ENCODE results near the gene BRAF.
"Not testable (repeated sequence)": the region's sequence is repeated elsewhere in the genome, so short reads cannot be mapped to it uniquely, and the experiment has no call there.

Gene BRAF

DNA sequence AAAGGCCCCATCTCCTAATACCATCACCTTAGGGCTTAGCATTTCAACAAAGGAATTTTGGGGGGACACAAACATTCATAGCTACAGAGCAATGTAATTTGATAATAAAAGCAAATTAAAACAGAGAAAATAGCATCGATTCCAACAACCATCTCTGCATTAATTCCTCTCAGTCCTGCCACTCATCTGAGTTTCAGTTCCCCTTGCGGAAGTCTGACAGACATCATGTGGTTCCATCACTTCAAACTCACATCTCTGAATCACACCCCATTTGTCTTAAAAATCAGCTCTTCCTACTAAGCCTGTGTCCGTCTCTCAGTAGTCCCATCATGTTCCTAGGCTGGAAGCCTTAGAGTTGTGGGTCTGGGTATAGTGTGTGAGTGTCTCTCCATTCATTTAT lies 248.4 kb downstream of the BRAF start:
- DNase-seq: peak; percentile 88

GRCh38 chr7:140675726-140676125 lies 249.0 kb downstream of the BRAF start:
- DNase-seq: no peak

- DNase-seq: peak; percentile 76
Observed at GRCh38 chr7:140674899-140675701, 249.6 kb downstream of the BRAF start.

GRCh38 chr7:140674356-140674800 lies 250.4 kb downstream of the BRAF start:
- DNase-seq: no peak

GRCh38 chr7:140673774-140674155 lies 251.0 kb downstream of the BRAF start:
- no peak for DNase-seq

DNA sequence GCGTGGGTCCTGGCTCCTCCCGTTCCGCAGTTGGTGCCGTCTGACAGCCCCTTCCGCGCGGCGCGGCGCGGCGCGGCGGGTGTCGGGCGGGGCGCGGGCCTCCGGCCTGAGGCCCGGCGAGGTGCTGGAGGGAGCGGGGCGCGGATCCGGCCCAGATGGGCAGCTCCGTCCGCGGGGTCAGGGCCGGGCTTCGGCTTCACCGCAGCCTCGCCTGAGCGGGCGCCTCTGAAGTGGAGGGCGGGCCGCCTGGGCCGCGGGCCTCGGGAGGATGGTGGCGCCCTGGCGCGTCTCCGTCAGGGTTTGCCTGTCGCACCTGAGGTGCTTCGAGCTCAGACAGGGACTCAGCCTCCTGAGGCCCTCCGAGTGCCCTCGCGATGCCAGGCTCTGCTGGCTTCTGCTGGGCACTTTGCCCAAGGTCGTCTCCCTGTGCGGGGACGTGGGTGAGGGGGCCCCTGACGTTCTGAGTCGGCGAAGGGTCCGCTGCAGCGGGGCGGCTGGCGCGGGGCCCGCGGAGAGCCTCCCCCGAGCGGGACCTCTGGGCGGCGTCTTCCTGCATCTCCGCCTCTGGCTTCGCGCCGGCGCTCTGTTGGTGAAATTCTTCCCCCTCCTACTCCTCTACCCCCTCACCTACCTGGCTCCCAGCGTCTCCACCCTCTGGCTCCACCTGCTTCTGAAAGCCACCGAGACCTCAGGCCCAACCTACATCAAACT lies 251.5 kb downstream of the BRAF start:
- no peak for DNase-seq

- peak; percentile 29 for DNase-seq
Observed at GRCh38 chr7:140672382-140673062, 252.2 kb downstream of the BRAF start, which contains the start of gene ADCK2. ADCK2 (plus strand) TSS chr7:140672945; CDS start chr7:140673331, 386 bp downstream.

DNA sequence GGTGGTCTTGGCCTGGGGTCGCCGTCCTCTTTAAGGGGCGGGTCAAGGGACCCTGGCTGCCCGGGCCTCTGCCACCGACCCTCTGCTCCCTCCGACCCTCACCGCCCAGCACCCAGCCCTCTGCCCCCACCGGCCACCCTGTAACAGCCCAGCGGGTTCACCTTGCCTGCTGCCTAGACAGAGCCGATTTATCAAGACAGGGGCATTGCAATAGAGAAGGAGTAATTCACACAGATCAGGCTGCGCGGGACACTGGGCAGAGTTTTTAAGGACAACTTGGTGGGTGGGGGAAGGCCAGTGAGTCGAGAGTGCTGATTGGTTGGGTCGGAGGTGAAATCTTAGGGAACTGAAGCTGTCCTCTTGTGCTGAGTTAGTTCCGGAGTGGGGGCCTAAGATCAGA lies 252.8 kb downstream of the BRAF start:
- peak; percentile 60 for DNase-seq

- no peak for DNase-seq
Observed at GRCh38 chr7:140670343-140670935, 254.3 kb downstream of the BRAF start.

- not testable (repeated sequence) for DNase-seq
Observed at GRCh38 chr7:140669862-140670261, 254.9 kb downstream of the BRAF start.

GRCh38 chr7:140669352-140669751 lies 255.4 kb downstream of the BRAF start:
- no peak for DNase-seq

Measured in inflammatory macrophage treated with lipopolysaccharide for 4 hours (primary cell).